ENCODE data around the gene BCAS4. TPM values are rescaled to one million over a fixed set of nuclear protein-coding genes. Genes with fewer than 3 reads are reported as not detected.
A peak's percentile ranks its signal among the peaks of the same experiment; 100 is the strongest.

BCAS4 gene
- total RNA-seq, 1 experiment from 2014 or later: 29.9 TPM

DNA sequence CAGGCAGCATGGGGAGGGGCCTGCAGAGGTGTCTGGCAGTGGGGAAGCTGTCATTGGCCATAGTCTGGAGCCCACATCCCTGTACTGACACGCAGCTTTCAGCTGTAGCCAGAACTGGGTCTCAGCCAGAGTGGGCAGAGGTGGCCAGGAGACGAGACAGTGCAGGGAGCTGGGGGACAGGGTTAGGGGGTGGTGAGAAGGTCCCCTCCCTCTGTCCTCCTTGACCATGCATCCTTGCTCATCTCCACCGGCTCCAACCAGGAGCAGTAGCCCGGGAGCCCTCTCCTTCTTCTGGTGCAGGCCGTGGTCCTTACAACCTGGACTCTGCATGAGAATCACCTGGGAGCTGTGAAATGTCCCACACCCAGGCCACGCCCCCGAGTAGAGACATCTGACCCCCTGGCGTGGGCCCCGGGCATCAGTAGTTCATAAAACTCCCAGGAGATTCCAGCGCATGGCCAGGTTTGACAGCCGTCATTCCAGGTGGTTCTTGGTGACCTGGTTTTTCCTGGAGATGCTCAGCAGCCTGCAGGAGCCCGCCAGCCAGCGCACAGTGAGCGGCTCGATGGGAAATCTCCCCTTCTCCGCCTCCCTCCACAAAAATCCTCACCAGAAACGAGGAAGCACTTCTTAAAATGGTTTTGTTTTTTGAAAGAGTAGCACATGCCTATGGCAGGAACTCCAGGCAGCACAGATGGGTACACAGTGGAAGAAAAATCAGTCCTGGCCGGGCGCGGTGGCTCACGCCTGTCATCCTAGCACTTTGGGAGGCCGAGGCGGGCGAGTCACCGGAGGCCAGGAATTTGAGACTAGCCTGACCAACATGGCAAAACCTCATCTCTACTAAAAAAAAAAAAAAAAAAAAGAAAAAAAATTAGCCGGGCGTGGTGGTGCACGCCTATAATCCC lies 80.2 kb downstream of the BCAS4 start:
- Histone ChIP-seq H3K9me3 (no peaks in the 10 kb centered on the region), H3K27me3 (replicated peaks; ENCODE audit: control insufficient read depth, insufficient read depth, low read length) (no peaks in the 10 kb centered on the region), H3K36me3 (ENCODE audit: control insufficient read depth, insufficient read depth, low read length) (no peaks in the 10 kb centered on the region; the same call in 1 of the 2 replicates), H3K4me3 (ENCODE audit: low read depth, low read length) (no peak overlapping the region), H3K4me1 (no peaks in the 10 kb centered on the region)
- Mint-ChIP-seq H3K4me1 (ENCODE audit: low read depth, unreplicated experiment) (no peaks in the 10 kb centered on the region), H3K4me3 (ENCODE audit: unreplicated experiment) (no peak overlapping the region), H3K9me3 (ENCODE audit: unreplicated experiment) (no peaks in the 10 kb centered on the region), H3K27me3 (ENCODE audit: insufficient read depth, unreplicated experiment) (no peaks in the 10 kb centered on the region), H3K27ac (ENCODE audit: unreplicated experiment) (no peak overlapping the region), H3K36me3 (ENCODE audit: insufficient read depth, unreplicated experiment) (peaks cover 17% of the 10 kb centered on the region)
- CTCF ChIA-PET: no interaction called here
- intact Hi-C loops (cut with micrococcal nuclease; ENCODE audit: unreplicated experiment): no loop called here
- POLR2A ChIA-PET: no interaction called here
- no peak for TF ChIP-seq CTCF (IDR thresholded peaks at IDR 0.05; ENCODE audit: insufficient read depth in 1 of 2, low read depth in 1 of 2, low read length in 1 of 2, severe bottlenecking in 1 of 2, unreplicated experiment in 1 of 2)
- no TSS peak for BruUV-seq (replicated peaks)
- DNase-seq: no peak

- H3K27ac Mint-ChIP-seq (ENCODE audit: unreplicated experiment): no peak overlapping the region
- no peaks in the 10 kb centered on the region for H3K4me1 Mint-ChIP-seq (ENCODE audit: low read depth, unreplicated experiment)
- intact Hi-C loops (cut with micrococcal nuclease; ENCODE audit: unreplicated experiment): no loop called here
- H3K36me3 Mint-ChIP-seq (ENCODE audit: insufficient read depth, unreplicated experiment): peaks cover 28% of the 10 kb centered on the region
- POLR2A ChIA-PET: no interaction called here
- BruUV-seq (replicated peaks): no TSS peak
- H3K27me3 ChIP-seq (replicated peaks; ENCODE audit: control insufficient read depth, insufficient read depth, low read length): no peaks in the 10 kb centered on the region
- DNase-seq: no peak
- no peaks in the 10 kb centered on the region; the same call in 1 of the 2 replicates for H3K36me3 ChIP-seq (ENCODE audit: control insufficient read depth, insufficient read depth, low read length)
- no peak overlapping the region for H3K4me3 ChIP-seq (ENCODE audit: low read depth, low read length)
- TF ChIP-seq CTCF (IDR thresholded peaks at IDR 0.05; ENCODE audit: insufficient read depth in 1 of 2, low read depth in 1 of 2, low read length in 1 of 2, severe bottlenecking in 1 of 2, unreplicated experiment in 1 of 2): no peak
- CTCF ChIA-PET: interaction anchor here (0.6 kb wide), 1 partner anchor 83 kb away, joined by 4 read pairs; no protein-coding TSS in a partner anchor
- no peaks in the 10 kb centered on the region for H3K9me3 Mint-ChIP-seq (ENCODE audit: unreplicated experiment)
- H3K9me3 ChIP-seq: no peaks in the 10 kb centered on the region
- H3K4me3 Mint-ChIP-seq (ENCODE audit: unreplicated experiment): no peak overlapping the region
- H3K27me3 Mint-ChIP-seq (ENCODE audit: insufficient read depth, unreplicated experiment): no peaks in the 10 kb centered on the region
- H3K4me1 ChIP-seq: no peaks in the 10 kb centered on the region
Measured at GRCh38 chr20:50876063-50876685, 81.3 kb downstream of the BCAS4 start.

DNA sequence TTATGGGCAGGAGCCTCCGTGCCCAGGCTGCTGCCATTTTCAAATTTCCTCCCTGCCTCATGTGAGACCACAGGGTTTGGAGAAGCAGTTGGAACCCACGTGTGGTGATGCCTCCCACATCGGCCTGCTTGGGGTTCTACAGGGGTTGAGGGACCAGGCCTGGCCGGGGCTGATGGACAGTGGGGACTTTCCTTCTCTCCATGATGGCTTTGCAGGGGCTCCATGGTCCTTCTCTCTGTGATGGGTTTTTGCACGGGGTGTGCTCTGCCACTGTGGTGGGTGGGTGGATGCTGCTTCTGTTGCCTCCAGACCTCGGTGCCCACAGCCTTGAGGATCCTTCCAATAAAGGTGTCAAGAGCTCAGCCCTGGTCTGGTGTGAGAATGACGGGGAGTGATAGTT lies 82.0 kb downstream of the BCAS4 start:
- TSS peak; percentile 50 for BruUV-seq (replicated peaks)
- DNase-seq: no peak
- ChIA-PET POLR2A (no interaction called here), CTCF (interaction anchor here (0.6 kb wide), 1 partner anchor 84 kb away, joined by 4 read pairs; no protein-coding TSS in a partner anchor)
- no peaks in the 10 kb centered on the region for H3K9me3 ChIP-seq
- H3K27me3 Mint-ChIP-seq (ENCODE audit: insufficient read depth, unreplicated experiment): no peaks in the 10 kb centered on the region
- H3K4me1 Mint-ChIP-seq (ENCODE audit: low read depth, unreplicated experiment): no peaks in the 10 kb centered on the region
- no peaks in the 10 kb centered on the region for H3K4me1 ChIP-seq
- peaks cover 28% of the 10 kb centered on the region for H3K36me3 Mint-ChIP-seq (ENCODE audit: insufficient read depth, unreplicated experiment)
- no peak for TF ChIP-seq CTCF (IDR thresholded peaks at IDR 0.05; ENCODE audit: insufficient read depth in 1 of 2, low read depth in 1 of 2, low read length in 1 of 2, severe bottlenecking in 1 of 2, unreplicated experiment in 1 of 2)
- intact Hi-C loops (cut with micrococcal nuclease; ENCODE audit: unreplicated experiment): no loop called here
- H3K36me3 ChIP-seq (ENCODE audit: control insufficient read depth, insufficient read depth, low read length): no peaks in the 10 kb centered on the region; the same call in 1 of the 2 replicates
- H3K4me3 ChIP-seq (ENCODE audit: low read depth, low read length): no peak overlapping the region
- H3K4me3 Mint-ChIP-seq (ENCODE audit: unreplicated experiment): no peak overlapping the region
- H3K27ac Mint-ChIP-seq (ENCODE audit: unreplicated experiment): no peak overlapping the region
- H3K9me3 Mint-ChIP-seq (ENCODE audit: unreplicated experiment): no peaks in the 10 kb centered on the region
- H3K27me3 ChIP-seq (replicated peaks; ENCODE audit: control insufficient read depth, insufficient read depth, low read length): no peaks in the 10 kb centered on the region

Data from Caco-2 (cell line).